ENCODE data around the gene CNST.

GRCh38 chr1:246587032-246587431 is 20.8 kb downstream of the CNST start:
- TF ChIP-seq CTCF (conservative IDR thresholded peaks at IDR 0.05; ENCODE audit: low read depth, low read length) (no peak), EZH2 (IDR thresholded peaks at IDR 0.05; ENCODE audit: borderline replicate concordance, low read depth, low read length, poor library complexity, severe bottlenecking) (no peak)

Measured in A673 (cell line).